KOPT-K1 (cell line): ENCODE data around the gene BCL11B.

Experiments used
- H3K27ac ChIP-seq: fragments of 200-600 bp; sonication (generic); 2 replicates; pipeline ENCODE4 v1.5.1; 2016; ENCODE audit warnings: antibody characterized with exemption, mild to moderate bottlenecking, low read depth, low read length; ENCODE audit not compliant: poor library complexity, severe bottlenecking
- H3K36me3 ChIP-seq: fragments of 200-600 bp; sonication (generic); 2 replicates; pipeline ENCODE4 v1.5.1; 2017; ENCODE audit warnings: antibody characterized with exemption, mild to moderate bottlenecking, low read length, moderate library complexity; ENCODE audit not compliant: insufficient read depth
- H3K9me3 ChIP-seq: fragments of 200-600 bp; sonication (generic); 2 replicates; pipeline ENCODE4 v1.5.1; 2017; ENCODE audit warnings: antibody characterized with exemption, low read length, mild to moderate bottlenecking; ENCODE audit not compliant: insufficient read depth, poor library complexity, severe bottlenecking

The BCL11B gene

DNA sequence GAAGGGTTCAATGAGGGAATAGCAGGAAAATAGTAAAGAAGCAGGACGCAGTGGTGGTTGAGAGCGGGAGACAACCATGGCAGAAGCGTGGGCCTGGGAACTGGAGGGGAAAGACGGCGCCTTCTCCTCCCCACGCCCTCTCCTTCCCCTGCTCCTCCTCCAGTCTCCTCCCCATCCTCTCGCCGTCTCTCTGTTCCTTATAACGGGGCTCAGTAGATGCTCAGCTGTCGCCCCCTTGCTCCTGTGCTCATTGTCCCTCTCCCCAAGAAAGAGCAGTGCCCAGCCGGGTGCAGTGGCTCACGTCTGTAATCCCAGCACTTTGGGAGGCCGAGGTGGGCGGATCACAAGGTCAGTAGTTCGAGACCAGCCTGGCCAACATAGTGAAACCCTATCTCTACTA lies 142.0 kb downstream of the BCL11B start:
- H3K9me3 ChIP-seq = no peaks in the 10 kb centered on the region
- no peak overlapping the region for H3K27ac ChIP-seq
- H3K36me3 ChIP-seq = no peaks in the 10 kb centered on the region

DNA sequence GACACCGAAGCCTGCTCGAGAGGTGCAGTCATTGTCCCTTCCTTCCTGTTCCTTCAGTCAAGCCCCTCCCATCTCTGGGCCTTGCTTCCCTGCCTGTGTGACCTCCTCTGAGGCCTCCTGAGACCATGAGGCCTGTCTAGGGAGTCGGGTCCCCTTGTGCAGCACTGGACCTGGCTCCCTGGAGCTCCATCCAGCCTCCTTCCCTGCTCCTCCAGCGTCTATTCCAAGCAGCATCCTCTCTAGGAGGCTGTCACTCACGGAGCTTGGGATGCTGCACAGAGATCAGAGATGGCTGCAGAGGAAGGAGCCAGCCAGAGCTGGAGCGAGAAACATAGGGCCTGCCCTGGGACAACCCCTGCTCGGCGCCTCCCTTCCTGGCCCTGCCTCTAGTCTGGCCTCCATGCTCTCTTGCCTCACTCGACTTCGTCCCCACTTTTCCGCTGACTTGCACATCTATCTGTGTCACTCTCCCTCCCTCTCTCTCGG lies 142.7 kb downstream of the BCL11B start:
- no peaks in the 10 kb centered on the region for H3K36me3 ChIP-seq
- no peaks in the 10 kb centered on the region for H3K9me3 ChIP-seq
- H3K27ac ChIP-seq = no peak overlapping the region

- Histone ChIP-seq H3K9me3 (no peaks in the 10 kb centered on the region), H3K27ac (no peak overlapping the region), H3K36me3 (no peaks in the 10 kb centered on the region)
These were observed 143.8 kb downstream of the BCL11B start for GRCh38 chr14:99128185-99128584.

DNA sequence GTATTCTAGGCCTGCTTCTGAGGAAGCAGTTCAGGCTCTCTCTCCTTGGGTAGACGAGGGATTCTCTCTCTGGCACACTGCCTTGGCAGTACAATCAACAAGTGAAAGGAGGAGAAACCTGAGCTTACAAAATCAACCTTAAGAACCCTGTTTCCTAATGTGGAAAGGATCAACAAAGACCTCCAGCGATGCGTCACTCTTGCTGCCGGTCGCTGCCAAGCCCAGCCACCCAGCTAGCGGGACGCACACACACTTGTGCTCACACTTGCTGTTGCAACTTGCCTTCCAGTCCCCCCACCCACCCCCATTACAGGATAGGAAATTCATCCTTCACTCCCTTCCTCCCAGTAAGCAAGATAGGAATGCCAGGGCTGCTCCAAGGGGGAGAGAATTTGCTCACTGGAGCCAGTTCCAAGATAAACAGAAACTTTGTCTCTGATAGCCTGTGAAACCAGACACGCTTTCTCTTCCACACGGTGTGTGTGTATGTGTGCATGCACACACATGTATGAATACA lies 144.3 kb downstream of the BCL11B start:
- H3K27ac ChIP-seq = no peak overlapping the region
- no peaks in the 10 kb centered on the region for H3K36me3 ChIP-seq
- H3K9me3 ChIP-seq = no peaks in the 10 kb centered on the region

GRCh38 chr14:99125616-99126431 lies 146.2 kb downstream of the BCL11B start:
- no peak overlapping the region for H3K27ac ChIP-seq
- no peaks in the 10 kb centered on the region for H3K9me3 ChIP-seq

GRCh38 chr14:99125113-99125512 lies 146.9 kb downstream of the BCL11B start:
- Histone ChIP-seq H3K9me3 (no peaks in the 10 kb centered on the region), H3K27ac (no peak overlapping the region)

More at GRCh38 chr14:99125616-99126431, 146.2 kb downstream of the BCL11B start:
- H3K36me3 ChIP-seq = no peaks in the 10 kb centered on the region

DNA sequence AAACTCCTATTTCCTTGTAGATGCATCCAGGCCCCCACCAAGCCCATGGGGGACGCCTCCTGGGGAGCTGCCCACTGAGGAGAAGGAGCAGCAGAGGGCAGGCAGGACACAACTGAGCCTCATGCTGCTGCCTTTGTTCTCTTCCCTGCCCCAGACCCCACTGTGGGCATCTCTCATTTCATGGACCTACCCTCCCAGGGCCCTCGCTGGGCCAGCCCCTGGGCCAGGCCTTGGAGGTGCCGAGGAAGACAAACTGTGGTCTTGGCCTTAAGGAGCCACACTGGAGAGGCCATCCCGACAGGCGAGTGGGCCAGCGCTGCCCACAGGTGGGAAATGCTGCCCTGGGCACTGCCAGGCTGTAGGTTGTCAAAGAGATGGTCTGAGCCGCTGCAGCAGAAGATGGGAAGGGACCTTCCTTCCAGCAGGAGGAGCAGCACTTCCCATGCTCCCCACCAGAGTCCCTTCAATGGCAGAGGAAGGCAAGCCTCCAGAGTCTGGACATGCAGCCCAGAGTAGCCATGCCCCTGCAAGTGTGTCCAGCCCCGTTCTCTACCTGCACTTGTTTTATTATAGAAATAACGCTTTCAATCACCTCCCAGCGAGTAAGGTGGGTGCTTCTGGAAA lies 147.4 kb downstream of the BCL11B start:
- no peaks in the 10 kb centered on the region for H3K9me3 ChIP-seq
- H3K36me3 ChIP-seq = no peaks in the 10 kb centered on the region
- H3K27ac ChIP-seq = no peak overlapping the region

More at GRCh38 chr14:99125113-99125512, 146.9 kb downstream of the BCL11B start:
- H3K36me3 ChIP-seq = no peaks in the 10 kb centered on the region

DNA sequence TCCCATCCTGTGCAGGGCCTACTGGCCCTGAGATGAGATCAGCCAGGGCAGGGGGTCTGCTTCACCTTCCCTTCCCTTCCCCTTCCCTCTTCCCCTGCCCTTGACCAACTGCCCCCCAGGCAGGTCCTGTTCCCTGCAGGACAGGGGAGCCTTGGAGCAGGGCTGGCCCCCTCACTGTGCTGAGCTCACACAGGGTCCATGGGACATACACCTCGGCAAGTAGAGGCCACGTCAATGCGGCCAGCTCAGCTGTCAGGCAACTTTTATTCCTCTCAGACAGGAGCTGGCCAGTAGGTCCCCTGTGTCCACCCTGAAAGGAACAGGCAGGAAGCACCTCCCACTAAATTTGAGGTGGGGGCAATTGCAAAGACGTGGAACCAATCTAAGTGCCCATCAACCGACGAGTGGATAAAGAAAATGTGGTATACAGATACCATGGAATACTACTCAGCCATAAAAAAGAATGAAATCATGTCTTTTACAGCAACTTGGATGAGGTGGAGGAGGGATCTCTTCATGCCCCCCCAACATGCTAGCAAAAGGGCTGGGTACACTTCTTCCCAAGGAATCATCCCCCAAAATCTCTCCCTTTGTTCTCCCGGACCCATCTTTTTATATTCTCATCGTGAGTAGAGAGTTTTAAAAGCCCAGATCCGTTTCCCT lies 148.7 kb downstream of the BCL11B start:
- Histone ChIP-seq H3K9me3 (no peaks in the 10 kb centered on the region), H3K27ac (no peak overlapping the region), H3K36me3 (no peaks in the 10 kb centered on the region)

DNA sequence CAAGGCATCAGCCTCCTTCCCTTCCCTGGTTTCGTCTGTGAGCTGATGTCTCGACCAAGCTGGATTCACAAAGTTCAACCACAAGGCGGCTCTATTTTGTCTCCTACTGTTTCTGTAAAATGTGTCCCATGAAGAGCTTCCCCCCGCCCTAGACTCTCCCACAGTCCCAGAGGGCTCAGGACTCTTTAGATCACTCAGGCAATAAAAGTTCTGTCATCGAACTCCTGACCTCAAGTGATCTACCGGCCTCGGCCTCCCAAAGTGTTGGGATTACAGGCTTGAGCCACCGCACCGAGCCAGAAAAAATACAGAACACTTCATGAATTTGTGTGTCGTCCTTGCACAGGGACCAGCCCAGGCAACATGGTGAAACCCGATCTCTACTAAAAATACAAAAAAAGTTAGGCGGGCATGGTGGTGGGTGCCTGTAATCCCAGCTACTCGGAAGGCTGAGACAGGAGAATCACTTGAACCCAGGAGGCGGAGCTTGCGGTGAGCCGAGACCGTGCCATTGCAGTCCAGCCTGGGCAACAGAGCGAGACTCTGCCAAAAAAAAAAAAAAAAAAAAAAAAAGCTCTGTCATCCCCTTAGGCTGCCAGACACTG lies 149.4 kb downstream of the BCL11B start:
- no peaks in the 10 kb centered on the region for H3K9me3 ChIP-seq
- no peak overlapping the region for H3K27ac ChIP-seq
- H3K36me3 ChIP-seq = no peaks in the 10 kb centered on the region

GRCh38 chr14:99121319-99121875 lies 150.6 kb downstream of the BCL11B start:
- Histone ChIP-seq H3K9me3 (no peaks in the 10 kb centered on the region), H3K36me3 (no peaks in the 10 kb centered on the region), H3K27ac (no peak overlapping the region)

DNA sequence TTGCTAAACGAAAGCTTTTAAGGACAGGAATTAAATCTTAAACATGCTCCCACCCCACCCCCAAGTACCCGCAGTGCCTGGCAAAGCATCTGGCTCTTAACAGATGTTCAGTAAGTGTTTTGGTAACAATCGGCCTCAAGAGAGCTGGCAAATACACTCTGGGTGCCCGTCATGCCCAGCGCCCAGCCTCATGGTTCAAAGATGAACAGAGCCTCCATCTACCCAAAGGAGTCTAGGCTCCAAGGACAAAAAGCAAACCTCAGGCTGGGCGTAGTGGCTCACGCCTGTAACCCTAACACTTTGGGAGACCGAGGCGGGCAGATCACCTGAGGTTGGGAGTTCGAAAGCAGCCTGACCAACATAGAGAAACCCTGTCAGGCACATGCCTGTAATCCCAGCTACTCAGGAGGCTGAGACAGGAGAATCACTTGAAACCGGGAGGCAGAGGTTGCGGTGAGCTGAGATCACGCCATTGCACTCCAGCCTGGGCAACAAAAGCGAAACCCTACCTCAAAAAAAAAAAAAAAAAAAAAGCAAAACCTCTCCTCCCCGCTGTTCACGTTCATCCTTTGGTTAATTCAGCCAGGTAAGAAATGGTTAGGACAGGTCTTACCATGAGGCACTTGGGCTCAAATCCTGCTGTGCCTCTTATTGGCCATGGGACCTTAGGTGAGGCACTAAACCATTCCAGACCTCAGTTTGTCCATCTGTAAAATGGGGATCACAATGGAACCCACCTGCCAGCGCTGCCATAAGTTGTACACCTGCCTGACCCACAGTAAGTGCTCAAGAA lies 151.3 kb downstream of the BCL11B start:
- no peak overlapping the region for H3K27ac ChIP-seq
- H3K36me3 ChIP-seq = no peaks in the 10 kb centered on the region
- no peaks in the 10 kb centered on the region for H3K9me3 ChIP-seq

GRCh38 chr14:99119554-99120525 lies 152.2 kb downstream of the BCL11B start:
- no peaks in the 10 kb centered on the region for H3K36me3 ChIP-seq

More at GRCh38 chr14:99119554-99120525, 152.2 kb downstream of the BCL11B start:
- no peak overlapping the region for H3K27ac ChIP-seq
- no peaks in the 10 kb centered on the region for H3K9me3 ChIP-seq
